ENCODE data around the gene GSE1.

- no peak for TF ChIP-seq CTCF (IDR thresholded peaks at IDR 0.05 in 2 of 3, conservative IDR thresholded peaks at IDR 0.05 in 1 of 3; ENCODE audit: insufficient read depth in 2 of 3, low read depth in 1 of 3, low read length in 3 of 3)
- no peak for TF ChIP-seq STAG1 (CRISPR knock-in tag; IDR thresholded peaks at IDR 0.05; ENCODE audit: borderline replicate concordance)
- TF ChIP-seq MNT (conservative IDR thresholded peaks at IDR 0.05) = no peak
- TF ChIP-seq NR3C1 (CRISPR knock-in tag; IDR thresholded peaks at IDR 0.05) = no peak
Observed at GRCh38 chr16:85576944-85577343, 36.2 kb upstream of the GSE1 start.
